CD4-positive, alpha-beta T cell treated with Interleukin-1 beta for 1 hour (primary cell): ENCODE results near the gene PAM.
"Not testable (repeated sequence)": the region's sequence is repeated elsewhere in the genome, so short reads cannot be mapped to it uniquely, and the experiment has no call there.

ENCODE experiments used
- DNase-seq, 2 donors: peaks; one replicate each; pipeline ENCODE4 v3.0.0-alpha.2; 2020 to 2022

Gene PAM

DNA sequence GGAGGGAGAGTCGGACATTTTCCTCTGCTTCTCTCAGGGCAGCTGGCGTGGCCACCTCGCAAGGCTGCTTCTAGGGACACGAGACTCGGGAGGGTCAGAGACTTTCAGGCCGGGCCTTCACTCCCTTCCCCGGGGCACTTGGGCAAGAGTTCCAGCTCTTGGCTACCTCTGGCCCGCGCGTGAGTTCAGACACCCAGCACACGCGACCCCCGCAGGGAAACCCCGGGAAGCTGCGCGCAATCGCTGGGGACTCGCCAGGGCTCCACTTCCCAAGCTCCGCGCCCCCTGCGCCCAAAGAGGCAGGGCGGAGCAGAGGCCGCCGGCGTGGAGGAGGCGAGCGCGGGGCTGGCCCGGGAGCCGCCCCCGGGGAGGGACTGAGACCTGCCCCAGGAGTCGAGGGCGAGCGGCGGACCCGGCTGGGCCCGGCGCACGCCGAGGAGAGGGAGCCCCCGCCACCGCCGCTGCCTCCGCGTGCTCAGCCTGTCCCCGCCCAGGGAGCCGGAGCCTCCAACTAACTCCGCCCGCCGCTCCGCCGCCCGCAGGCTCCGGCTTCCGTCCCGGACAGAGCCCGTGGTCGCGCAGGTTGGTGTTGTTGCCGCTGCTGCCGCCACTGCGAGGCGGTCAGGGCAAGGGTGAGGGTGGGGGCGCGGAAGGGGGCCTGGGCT lies at the start of gene PAM:
TSS of gene PAM (plus strand) at position 539 of the 665 bp plus-strand sequence. CDS start 110,891 bp downstream, outside the sequence.
- peak; percentile 73 to 74 for DNase-seq

DNA sequence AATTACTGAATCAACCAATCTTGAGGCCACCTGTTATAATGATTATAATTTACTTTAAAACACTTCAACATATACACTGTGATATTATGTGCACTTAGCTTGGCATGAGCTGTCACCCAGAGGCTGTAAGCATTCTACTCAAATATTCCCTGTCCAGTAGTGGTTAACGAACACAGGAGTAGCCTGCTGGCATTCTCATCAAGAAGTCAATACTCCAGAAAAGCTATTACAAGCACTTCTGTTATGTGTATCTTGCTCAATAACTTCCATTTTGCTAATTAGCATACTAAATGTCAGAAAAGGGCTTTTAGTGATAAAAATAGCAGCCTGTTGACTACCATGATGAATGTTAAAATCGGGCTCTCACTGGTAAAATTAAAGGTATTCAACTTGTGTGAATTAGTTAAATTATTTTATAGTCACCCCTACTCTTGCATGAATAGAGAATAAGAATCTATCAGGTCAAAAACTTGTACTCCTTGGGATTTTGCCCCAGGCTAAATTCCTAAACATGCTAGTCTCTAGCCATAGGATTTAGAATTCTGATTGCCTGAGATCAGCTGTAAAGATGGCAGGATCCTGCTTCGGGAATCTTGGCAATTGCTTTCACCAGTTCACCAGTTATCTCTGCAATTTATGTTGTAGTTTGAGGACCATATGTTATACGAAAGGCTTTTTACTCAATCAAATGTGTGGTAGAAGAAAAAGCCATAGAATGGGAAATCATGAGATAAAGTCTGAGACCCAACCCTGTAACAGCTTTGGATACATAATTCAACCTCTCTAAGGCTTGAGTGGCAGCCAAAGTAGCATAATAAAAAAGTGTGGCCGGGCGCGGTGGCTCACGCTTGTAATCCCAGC lies 43.4 kb upstream of the PAM start:
- no peak for DNase-seq

DNA sequence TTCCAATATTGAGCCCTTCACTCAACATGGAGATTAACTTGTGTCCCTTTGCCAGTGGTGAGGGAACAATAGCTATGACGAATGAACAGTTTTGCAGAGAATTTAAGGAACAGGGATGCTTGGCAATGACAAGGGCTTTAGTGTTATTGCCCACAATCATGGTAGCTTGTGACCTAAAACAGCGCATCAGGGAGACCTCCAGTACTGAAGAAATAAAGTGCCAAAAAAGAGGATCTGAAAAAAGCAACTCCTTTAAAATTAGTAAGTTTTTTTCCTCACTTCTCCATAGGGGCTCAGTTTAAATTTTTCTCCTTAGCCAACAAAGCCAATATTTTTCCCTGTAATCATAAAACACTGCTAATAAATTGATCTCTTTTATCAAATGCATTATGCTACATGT lies 41.8 kb upstream of the PAM start:
- no peak for DNase-seq

DNA sequence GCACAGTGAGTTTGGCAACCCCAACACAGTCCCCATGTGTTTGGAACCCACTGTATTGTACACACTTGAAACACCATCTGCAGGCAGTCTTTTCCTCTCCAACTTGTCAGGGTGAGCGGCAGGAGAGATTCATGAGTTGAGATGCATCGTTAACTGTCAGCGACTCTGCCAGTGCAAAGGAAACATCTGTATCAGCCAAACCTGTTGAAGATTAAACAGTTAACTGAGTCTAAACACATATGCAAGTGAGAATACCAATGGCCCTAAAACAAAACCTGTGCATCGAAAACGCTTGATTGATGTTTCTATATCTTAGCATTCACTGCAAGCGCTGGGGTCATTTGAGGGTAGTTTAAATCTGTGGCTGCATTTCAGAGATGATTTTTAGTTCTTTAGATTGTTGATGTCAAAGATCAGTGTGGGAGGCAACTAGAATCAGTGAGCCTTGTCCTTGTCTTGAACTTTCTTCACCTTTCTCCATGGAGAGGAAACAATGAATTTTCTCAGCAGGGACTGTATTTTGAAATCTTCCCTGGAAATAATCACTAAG lies 41.3 kb upstream of the PAM start:
- no peak for DNase-seq

DNA sequence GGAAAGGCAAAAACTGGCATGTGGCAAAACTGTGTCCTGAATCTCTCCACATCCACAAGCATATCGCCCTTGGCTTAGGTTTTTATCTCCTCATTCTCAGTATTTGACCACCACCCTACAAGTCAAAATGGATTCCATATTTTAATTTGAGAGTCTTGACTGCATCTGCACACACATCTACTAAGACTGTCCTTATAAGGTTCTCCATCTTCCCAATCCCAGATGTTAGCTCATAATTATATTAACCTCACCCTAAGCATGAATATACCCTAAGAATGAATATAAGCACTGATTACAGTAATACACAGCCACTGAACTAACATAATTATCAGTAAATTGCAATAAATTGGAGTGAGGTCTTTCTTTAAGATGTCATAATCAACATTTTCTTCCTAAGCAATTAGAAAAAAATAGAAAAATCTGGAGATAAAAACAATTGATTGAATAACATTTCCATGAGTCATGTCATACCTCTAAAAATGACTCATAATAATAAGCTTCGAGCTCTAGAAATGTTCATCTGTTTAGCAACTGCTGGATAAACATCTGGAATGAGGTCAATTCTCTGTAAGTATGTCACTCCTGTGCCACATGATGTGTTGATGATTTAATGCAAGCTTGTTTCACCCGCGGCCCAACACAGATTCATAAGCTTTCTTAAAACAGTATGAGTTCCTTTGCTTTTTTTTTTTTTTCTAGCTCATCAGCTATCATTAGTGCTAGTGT lies 39.9 kb upstream of the PAM start:
- no peak for DNase-seq

DNA sequence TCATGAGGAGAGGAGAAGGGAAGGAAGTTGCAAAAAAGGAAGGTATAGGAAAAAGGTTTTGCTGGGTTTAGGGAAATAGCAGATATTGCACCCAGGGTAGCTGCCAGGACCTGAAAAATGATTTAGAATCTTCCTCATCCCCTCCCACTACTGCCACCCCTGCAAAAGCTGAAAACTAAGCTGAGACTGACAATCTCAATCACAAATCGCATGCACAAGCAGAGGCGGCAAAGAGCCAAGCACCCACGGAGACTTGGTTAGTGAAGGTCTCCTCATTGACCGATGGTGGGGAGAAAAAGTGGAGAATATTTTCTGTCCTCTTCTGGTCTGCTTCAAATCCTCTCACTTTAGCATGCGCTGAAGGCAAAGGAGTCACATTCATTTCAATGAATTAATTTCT lies 39.1 kb upstream of the PAM start:
- DNase-seq = no peak

DNA sequence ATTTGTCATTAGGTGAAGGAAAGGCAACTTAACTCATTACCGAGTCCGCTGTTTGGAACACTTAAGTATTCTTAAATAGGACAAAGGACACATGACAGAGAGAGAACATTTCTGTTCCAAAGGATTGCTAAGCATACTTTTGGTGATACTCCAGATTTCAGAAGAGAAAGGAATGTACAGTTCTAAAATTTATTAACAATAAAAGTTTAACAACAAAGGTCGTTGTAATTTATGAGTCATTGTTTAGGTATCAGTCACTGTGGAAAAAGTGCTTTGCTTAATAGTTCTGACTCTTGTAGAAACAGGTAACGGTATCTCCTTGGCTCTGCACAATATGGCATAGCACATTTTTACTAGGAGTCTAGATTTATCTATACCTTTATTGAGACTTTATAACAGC lies 36.3 kb upstream of the PAM start:
- no peak for DNase-seq

DNA sequence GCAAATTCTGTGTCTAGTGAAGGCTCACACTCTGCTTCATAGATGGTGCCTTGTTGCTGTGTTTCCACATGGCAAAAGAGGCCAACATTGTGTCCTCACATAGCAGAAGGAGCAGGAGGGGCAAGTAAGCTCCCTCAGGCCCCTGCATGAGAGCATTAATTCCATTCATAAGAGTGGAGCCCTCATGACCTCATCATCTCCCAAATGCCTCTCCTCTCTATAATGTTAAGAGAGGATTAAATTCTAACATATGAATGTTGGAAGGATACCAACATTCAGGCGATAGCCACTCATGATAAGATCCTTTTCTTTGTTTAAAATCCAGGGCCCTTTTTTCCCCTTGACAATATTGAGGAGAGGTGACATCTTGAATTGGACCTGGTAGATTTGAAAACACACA lies 35.2 kb upstream of the PAM start:
- DNase-seq = no peak

DNA sequence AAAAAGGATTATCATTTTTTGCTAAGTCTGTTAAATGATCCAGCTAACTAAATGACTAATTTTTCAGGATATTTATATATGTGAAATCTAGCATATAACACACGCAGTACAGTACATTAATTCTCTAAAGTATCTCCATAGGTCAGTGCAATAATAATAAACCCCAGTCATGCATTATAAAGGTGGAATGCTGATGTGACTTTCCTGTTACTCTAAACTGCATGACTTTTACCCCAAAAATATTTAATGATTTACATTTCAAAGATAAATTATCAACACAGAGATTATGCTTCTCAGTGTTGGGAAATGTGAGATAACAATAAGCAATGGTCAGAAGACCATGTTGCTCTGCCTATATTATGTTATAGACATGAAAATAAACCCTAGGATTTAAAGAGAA lies 34.1 kb upstream of the PAM start:
- DNase-seq = no peak

DNA sequence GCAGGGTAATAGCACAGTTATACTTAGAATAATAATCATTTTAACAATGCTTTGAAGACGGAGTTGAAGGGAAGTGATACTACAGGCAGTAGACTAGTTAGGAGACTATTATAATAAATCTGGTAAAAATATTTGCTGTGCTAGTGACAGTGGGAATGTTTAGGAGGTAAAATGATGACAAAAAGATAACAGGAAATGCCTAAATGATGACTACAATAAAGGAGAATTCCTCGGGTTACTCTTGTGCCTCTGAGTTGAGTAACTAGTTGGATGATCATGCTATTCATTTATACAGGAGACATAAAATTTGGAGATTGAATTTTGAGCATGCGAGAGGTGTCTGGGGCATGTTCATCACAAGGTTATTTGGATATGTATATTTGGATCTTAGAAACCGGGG lies 32.2 kb upstream of the PAM start:
- no peak for DNase-seq

DNA sequence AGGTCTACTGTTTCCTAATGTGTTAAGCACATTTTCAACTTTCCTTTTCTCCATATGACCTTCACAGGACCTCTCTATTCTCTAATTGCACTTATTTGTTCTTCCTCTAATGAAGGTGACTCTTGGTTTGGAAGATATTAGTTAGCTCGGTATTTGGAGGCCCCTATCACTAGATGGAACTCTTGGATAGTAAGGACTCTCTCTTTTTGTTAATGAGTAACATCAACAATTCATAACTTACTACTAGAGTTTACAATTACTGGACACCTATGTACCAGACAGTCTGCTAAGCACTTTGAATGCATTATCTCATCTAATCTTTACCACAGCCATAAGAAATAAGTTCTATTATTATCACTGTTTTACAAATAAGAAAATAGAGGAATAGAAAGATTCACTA lies 23.4 kb upstream of the PAM start:
- DNase-seq = no peak

DNA sequence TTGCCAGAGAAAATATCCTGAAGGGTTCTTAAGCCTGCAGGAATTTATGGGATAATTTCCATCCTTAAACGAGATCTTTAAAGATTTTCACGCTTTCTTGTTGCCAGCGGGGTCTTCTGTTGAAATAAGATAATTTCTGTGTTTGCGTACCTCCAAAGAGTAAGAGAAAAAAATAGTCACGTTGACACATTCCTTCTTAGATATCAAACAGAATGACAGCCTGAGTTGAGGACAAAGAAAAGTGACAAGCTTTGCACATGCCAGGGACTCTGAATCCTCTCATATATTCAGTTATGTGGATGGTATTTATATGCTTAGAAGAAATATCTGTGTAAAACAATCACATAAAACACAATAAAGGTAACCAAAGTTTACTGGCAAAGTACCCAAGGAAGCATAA lies 21.6 kb upstream of the PAM start:
- no peak for DNase-seq

DNA sequence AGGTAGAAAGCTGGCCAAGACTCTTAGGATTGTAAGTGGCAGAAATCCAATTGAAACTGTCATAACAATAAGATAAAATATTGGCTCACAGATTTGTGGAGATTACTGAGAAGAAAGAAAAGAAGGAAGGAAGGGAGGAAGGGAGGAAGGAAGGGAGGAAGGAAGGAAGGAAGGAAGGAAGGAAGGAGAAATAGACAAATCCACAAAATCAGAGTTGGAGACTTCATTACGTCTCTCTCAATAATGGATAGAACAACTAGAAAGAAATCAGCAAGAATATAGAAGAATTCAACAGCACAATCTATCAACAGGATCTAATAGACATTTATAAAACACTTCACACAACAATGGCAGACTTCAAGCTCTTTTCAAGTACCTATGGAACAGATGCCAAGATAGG lies 17.9 kb upstream of the PAM start:
- DNase-seq = no peak

DNA sequence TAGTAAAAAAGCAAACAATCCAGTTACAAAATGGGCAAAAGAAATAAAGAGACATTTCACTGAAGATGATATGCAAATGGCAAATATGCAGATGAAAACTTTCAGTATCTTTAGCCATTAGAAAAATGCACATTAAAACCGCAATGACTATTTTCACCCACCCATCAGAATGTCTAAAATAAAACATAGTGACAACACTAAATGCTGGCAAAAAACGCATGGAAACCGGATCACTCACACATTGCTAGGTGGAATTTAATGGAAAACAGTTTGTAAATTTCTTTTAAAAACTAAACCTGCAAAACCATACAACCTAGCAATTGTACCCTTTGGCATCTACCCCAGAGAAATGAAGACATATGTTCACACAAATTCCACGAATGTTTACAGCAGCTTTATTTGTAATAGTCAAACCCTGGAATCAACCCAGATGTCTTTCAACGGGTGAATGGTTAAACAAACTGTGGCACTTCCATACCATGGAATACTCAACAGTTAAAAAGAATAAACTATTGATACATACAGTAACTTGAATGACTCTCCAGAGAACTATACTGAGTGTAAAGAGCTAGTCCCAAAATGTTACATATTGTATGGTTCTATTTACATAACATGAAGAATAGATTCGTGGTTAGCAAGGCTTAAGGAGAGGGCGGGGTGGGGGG lies 17.2 kb upstream of the PAM start:
- no peak for DNase-seq

DNA sequence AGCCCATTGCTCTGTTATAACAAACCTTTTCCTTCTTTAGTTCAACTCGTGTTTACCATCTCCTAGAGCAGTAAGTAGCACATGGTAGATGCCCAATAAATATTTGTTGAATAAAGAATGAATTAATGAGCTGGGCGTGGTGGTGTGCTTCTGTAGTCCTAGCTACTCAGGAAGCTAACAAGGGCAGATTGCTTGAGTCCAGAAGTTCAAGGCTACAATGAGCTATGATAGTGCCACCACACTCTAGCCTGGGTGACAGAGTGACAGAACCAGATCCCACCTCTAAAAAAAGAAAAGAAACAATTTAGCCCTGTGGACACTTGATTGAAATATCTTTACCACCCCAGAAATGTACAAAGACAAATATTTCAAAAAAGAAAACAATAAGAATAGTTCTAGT lies 14.6 kb upstream of the PAM start:
- no peak for DNase-seq

DNA sequence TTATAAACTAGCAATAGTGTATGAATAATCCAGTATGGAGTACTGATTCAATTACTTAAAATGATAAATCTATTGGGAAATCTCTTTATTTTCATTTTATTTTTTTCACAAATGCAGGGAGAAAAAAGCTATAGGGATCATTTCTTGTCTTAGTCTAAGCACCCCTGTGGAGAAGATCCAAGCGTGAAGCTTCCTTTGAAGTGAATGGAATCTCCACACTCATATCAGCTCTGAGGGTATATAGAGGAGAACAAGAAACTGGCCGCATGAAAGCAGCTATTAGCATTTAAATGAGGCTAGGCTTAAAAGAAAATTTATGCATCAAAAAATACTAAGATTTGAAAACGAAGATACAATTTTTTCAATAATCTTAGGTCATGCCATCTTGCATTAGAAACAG lies 12.9 kb upstream of the PAM start:
- DNase-seq = no peak

DNA sequence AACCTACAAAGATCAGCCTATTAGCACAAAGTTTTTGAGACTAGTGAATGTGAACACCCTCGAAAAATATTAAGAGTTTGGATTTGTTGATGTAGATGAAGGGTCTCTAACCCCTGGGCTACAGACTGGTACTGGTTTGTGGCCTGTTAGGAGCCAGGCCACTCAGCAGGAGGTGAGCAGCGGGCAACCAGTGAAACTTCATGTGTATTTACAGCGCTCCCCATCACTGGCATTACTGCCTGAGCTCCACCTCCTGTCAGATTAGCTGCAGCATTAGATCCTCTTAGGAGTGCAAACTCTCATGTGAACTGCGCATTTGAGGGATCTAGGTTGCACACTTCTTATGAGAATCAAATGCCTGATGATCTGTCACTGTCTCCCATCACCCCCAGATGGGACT lies 11.2 kb upstream of the PAM start:
- no peak for DNase-seq

DNA sequence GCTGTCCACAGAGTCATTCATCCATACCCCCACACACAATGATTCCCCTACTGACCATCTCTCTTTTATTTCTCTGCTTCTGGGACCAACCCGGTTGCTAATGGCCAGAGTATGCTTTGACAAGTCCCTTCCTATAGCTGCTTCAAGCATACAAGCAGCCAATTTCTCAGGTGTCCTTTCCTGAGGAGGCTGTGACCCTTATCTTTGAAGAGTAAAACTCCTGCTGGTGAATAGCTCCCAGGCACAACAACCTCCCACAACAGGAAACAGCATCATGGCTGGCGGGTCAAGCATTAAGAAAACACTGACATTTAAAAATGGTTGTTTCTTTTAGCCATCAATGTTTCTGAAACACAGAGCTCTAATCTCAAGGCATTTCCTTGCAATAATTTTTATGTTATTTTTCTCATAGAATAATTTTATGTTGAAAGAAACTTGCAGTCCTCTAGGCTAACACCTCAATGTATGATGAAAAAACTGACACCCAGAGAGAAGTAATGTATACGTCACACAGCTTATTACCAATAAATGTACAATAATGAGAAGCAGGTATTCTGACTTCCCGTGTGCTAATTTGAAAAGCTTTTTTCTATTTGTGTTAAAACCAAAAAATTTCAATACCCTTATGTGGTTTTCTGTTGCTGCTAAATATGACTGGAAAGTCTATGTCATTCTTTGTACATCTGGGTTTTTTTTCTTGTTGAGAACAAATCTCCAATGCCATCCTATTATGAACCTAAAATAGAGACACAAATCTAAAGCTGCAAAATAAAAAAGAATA lies 7.5 kb upstream of the PAM start:
- DNase-seq = no peak

DNA sequence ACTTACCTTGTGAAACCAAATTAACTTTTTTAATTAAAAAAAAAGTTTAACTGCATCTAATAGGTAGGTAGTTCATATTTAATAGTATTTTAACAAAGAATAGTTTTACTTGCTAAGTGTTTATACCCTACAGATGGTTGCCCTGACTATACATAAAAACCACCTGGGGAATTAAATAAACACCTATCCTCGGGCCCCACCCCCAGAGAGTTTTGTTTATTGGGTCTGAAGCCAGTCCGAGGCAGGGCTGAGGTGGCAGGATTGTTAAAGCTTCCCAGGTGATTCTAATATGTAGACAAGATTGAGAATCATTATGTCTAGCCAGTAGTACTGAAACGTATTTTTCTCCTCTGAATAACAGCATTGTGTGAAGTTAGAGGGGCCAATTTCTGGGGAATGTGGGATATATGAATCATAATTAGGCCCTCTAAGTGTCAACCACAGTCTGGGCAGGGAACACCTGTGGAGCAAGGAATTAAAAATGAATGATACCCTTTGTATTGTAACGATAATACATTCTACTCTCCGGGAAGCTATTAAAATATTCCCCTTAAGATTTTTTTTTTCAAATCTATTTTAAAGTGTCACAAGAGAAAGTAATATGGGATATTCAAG lies 5.6 kb upstream of the PAM start:
- DNase-seq = no peak

DNA sequence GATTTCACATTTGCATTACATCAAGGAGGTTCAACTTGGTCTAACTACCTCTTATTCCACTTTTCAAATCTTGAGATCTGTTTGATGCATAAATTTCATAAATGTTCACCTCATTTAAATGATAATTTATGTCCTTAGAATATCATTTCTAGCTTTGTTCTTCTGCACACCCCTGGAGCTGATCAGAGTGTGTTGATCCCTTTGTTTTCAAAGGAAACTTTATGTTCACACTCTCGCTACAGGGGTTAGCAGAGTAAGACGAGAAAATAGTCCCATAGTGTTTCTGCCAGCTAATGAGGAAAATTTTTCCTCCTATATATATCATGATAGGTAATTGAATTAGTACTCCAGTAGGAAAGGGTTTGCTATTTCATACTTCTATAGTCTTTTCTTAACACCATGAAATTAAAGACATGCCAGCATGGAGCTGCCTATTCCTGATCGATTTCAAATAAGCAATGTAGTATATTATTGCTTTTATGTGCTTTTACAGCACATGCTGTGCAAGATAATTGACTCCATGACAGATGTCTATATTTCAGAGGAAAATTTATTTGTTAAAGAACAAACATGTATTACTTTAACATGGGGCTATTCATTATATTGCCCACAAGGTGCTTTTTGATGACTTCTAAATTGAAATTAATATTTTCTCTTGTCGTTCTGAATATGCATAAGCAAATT lies 4.8 kb upstream of the PAM start:
- DNase-seq = no peak

DNA sequence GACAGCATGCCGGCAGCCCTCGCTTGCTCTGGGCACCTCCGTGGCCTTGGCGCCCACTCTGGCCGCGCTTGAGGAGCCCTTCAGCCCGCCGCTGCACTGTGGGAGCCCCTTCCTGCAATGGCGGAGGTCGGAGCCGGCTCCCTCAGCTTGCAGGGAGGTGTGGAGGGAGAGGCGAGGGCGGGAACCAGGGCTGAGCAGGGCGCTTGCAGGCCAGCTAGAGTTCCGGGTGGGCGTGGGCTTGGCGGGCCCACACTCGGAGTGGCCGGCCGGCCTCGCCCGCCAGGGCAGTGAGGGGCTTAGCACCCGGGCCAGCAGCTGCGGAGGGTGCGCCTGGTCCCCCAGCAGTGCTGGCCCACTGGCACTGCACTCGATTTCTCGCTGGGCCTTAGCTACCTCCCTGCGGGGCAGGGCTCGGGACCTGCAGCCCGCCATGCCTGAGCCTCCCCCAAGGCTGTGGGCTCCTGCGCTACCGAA lies 3.2 kb upstream of the PAM start:
- not testable (repeated sequence) for DNase-seq
